ENCODE data around the gene ZAP70.

GRCh38 chr2:97663626-97663961 lies 49.8 kb upstream of the ZAP70 start:
- TF ChIP-seq CTCF (IDR thresholded peaks at IDR 0.05) (no peak), POLR2A (IDR thresholded peaks at IDR 0.05) (no peak)

All from right lobe of liver (tissue), 4 donors.